Activated CD8-positive, alpha-beta memory T cell treated with anti-CD3 and anti-CD28 coated beads for 24 hours (primary cell): ENCODE data around the gene TMTC4.
"Not testable (repeated sequence)": the region's sequence is repeated elsewhere in the genome, so short reads cannot be mapped to it uniquely, and the experiment has no call there.

Source experiments
- DNase-seq: peaks from one replicate; pipeline ENCODE4 v3.0.0-alpha.2; 2020

Gene TMTC4

GRCh38 chr13:100674572-100674871, at the start of gene TMTC4:
Gene TMTC4 (minus strand): TSS chr13:100674795. CDS start chr13:100670362, 4,433 bp downstream.
- DNase-seq = no peak

GRCh38 chr13:100722517-100722916, 47.9 kb upstream of the TMTC4 start:
- DNase-seq = no peak

GRCh38 chr13:100721885-100722512, 47.4 kb upstream of the TMTC4 start:
- DNase-seq = peak; percentile 69

GRCh38 chr13:100715604-100716003, 41.0 kb upstream of the TMTC4 start:
- DNase-seq = no peak

- DNase-seq = no peak
These were observed 39.9 kb upstream of the TMTC4 start for GRCh38 chr13:100714478-100714877.

GRCh38 chr13:100710176-100710575, 35.6 kb upstream of the TMTC4 start:
- no peak for DNase-seq

- no peak for DNase-seq
These were observed 33.5 kb upstream of the TMTC4 start for GRCh38 chr13:100707818-100708740.

- DNase-seq = not testable (repeated sequence)
These were observed 23.7 kb upstream of the TMTC4 start for GRCh38 chr13:100698331-100698730.

- DNase-seq = no peak
These were observed 20.8 kb upstream of the TMTC4 start for GRCh38 chr13:100695509-100695773.

GRCh38 chr13:100694722-100695508, 20.3 kb upstream of the TMTC4 start:
- no peak for DNase-seq

GRCh38 chr13:100689191-100689590, 14.6 kb upstream of the TMTC4 start:
- no peak for DNase-seq

GRCh38 chr13:100680131-100680530, 5.5 kb upstream of the TMTC4 start:
- no peak for DNase-seq

GRCh38 chr13:100677128-100677527, 2.5 kb upstream of the TMTC4 start:
- peak; percentile 28 for DNase-seq

- DNase-seq = peak; percentile 58
These were observed 1.1 kb upstream of the TMTC4 start for GRCh38 chr13:100675661-100676129.

- DNase-seq = peak; percentile 100
These were observed 471 bp upstream of the TMTC4 start for GRCh38 chr13:100674872-100675660.

- DNase-seq = peak; percentile 77
These were observed 653 bp downstream of the TMTC4 start for GRCh38 chr13:100673713-100674571.

- DNase-seq = no peak
These were observed 1.3 kb downstream of the TMTC4 start for GRCh38 chr13:100673376-100673712.

GRCh38 chr13:100671389-100672182, 3.0 kb downstream of the TMTC4 start:
- DNase-seq = no peak

- DNase-seq = no peak
These were observed 6.2 kb downstream of the TMTC4 start for GRCh38 chr13:100668408-100668807.

GRCh38 chr13:100667894-100668293, 6.7 kb downstream of the TMTC4 start:
- DNase-seq = no peak

GRCh38 chr13:100666124-100666523, 8.5 kb downstream of the TMTC4 start:
- no peak for DNase-seq
